ENCODE results near the gene ABCG5.

ABCG5 gene

DNA sequence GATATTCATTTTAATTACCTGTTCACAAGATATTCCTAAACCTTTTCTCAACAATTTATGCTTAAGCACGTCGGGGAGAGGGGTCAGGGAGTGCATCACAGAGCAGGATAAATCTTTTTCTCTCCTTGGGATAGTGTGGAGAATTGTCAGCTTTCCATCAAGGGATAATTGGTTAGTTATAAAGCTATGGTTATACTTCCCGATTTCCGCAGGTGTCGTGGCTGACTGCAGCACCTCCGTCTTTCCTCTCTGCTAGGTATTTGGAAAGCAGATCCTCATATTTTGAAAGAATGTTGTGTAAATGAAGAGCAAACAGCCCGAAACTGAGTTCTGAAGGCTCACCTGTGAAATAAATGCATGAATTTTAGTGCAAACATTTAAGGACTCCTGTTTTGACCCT, 64.0 kb downstream of the ABCG5 start:
- Histone ChIP-seq H4K8ac (ENCODE audit: low read depth, low read length) (no peak overlapping the region), H3K4me1 (ENCODE audit: control insufficient read depth, low read depth, low read length) (no peaks in the 10 kb centered on the region), H3K56ac (ENCODE audit: low read length) (no peak overlapping the region), H2BK120ac (ENCODE audit: low read depth, low read length) (no peak overlapping the region), H3K4ac (ENCODE audit: low read depth, low read length) (no peak overlapping the region), H3K9ac (ENCODE audit: low read length) (peak overlapping the region; percentile 74), H2BK15ac (replicated peaks; ENCODE audit: low read depth) (no peak overlapping the region), H2AK5ac (ENCODE audit: low read length) (no peak overlapping the region), H3K23ac (ENCODE audit: low read length) (no peak overlapping the region), H3K79me1 (ENCODE audit: low read length) (no peaks in the 10 kb centered on the region), H4K5ac (ENCODE audit: low read length) (no peak overlapping the region), H3K4me3 (ENCODE audit: low read length) (no peak overlapping the region), H2BK5ac (ENCODE audit: low read length) (no peak overlapping the region), H3K27ac (ENCODE audit: low read depth, low read length) (no peak overlapping the region), H3K79me2 (ENCODE audit: control insufficient read depth, insufficient read depth, low read length) (no peaks in the 10 kb centered on the region), H3K27me3 (ENCODE audit: insufficient read depth, low read length, poor library complexity) (no peaks in the 10 kb centered on the region), H3K4me2 (ENCODE audit: low read length) (peak overlapping the region; percentile 65), H3K36me3 (ENCODE audit: control insufficient read depth, insufficient read depth, low read length) (no peaks in the 10 kb centered on the region), H3K18ac (ENCODE audit: low read length) (no peak overlapping the region)
- DNase-seq, result no peak
- no CpG with 5 or more reads among the region's 7 CpGs for WGBS (ENCODE audit: extremely low coverage, insufficient coverage, low lambda C conversion rate)

DNA sequence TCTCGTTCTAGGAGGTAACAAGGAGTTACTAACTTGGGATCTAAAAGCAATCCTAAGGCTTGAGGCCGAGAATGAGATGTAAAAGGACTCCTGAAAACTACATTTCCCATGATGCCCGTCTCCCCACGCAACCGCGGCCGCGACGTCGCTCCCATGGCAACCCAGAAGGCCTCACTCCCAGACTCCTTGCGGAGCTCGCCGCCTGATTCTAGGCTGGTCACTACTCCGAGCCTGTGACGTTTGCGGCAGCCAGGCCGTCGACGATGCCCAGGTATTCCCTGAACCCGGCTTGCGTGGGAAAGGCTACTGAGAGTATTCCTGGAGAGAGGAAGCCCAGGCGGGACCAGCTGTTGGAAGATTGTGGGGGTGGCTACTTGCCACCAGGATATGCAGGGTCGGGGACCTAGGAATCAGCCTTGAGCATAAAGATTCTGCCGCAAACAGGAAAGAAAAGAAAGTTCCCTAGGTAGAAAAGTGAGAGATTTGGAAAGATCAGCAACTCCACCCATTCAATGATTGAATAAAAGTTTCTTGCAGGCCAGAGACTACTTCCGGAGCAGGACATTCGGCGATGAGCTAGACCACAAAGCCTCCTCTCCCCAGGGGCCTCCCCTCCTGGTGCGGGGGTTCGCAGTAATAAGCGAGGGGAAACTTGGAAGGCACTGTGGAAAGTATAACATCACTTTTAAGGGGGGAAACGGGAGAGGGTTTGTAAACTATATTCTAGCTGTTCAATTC, 64.6 kb downstream of the ABCG5 start, which contains the start of gene DYNC2LI1:
Gene DYNC2LI1 (plus strand): TSS at position 164 of the 738 bp plus-strand sequence. CDS start 100 bp downstream, at position 264.
- H3K4me3 ChIP-seq (ENCODE audit: low read length), result peak within 1 kb of the TSS; percentile 78
- H3K9ac ChIP-seq (ENCODE audit: low read length), result peak within 1 kb of the TSS; percentile 74
- no peak within 1 kb of the TSS for H3K18ac ChIP-seq (ENCODE audit: low read length)
- peak within 1 kb of the TSS; percentile 85 for H3K56ac ChIP-seq (ENCODE audit: low read length)
- H2BK15ac ChIP-seq (replicated peaks; ENCODE audit: low read depth), result no peak within 1 kb of the TSS
- peak; percentile 97 for DNase-seq
- no peaks in the 10 kb centered on the region for H3K79me1 ChIP-seq (ENCODE audit: low read length)
- H3K4me2 ChIP-seq (ENCODE audit: low read length), result peak within 1 kb of the TSS; percentile 65
- no CpG with 5 or more reads among the region's 31 CpGs for WGBS (ENCODE audit: extremely low coverage, insufficient coverage, low lambda C conversion rate)
- no peak within 1 kb of the TSS for H3K4ac ChIP-seq (ENCODE audit: low read depth, low read length)
- H2BK5ac ChIP-seq (ENCODE audit: low read length), result no peak within 1 kb of the TSS
- H4K8ac ChIP-seq (ENCODE audit: low read depth, low read length), result peak within 1 kb of the TSS; percentile 82
- H3K27ac ChIP-seq (ENCODE audit: low read depth, low read length), result peak within 1 kb of the TSS; percentile 56
- no peak within 1 kb of the TSS for H4K5ac ChIP-seq (ENCODE audit: low read length)
- no peak within 1 kb of the TSS for H2BK120ac ChIP-seq (ENCODE audit: low read depth, low read length)
- H2AK5ac ChIP-seq (ENCODE audit: low read length), result no peak within 1 kb of the TSS
- no peaks in the 10 kb centered on the region for H3K36me3 ChIP-seq (ENCODE audit: control insufficient read depth, insufficient read depth, low read length)
- H3K4me1 ChIP-seq (ENCODE audit: control insufficient read depth, low read depth, low read length), result no peaks in the 10 kb centered on the region
- no peaks in the 10 kb centered on the region for H3K79me2 ChIP-seq (ENCODE audit: control insufficient read depth, insufficient read depth, low read length)
- no peaks in the 10 kb centered on the region for H3K27me3 ChIP-seq (ENCODE audit: insufficient read depth, low read length, poor library complexity)
- no peak within 1 kb of the TSS for H3K23ac ChIP-seq (ENCODE audit: low read length)

DNA sequence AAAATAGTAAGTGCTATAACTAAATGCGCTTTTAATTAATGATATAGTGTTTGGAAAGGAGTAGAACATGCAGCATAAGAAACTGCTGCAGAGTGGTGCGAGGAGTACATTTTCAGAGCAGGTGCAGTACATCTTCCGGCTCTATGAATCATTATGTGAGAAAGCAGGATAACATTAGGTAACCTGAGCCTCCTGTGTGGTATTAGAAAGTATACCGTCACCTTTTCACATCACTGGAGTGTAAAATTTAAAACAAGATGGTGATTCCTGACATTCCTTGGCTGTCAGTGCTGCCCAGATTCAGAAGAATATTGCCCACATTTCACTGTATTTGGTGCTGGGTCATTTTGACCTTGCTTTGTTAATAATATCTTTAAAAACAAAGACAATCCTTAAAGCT, 72.6 kb downstream of the ABCG5 start:
- Histone ChIP-seq H2BK15ac (replicated peaks; ENCODE audit: low read depth) (no peak overlapping the region), H3K23ac (ENCODE audit: low read length) (no peak overlapping the region), H2BK5ac (ENCODE audit: low read length) (no peak overlapping the region), H3K56ac (ENCODE audit: low read length) (no peak overlapping the region), H3K79me1 (ENCODE audit: low read length) (no peaks in the 10 kb centered on the region), H3K36me3 (ENCODE audit: control insufficient read depth, insufficient read depth, low read length) (no peaks in the 10 kb centered on the region), H4K5ac (ENCODE audit: low read length) (no peak overlapping the region), H3K27ac (ENCODE audit: low read depth, low read length) (no peak overlapping the region), H3K27me3 (ENCODE audit: insufficient read depth, low read length, poor library complexity) (no peaks in the 10 kb centered on the region), H3K4me3 (ENCODE audit: low read length) (no peak overlapping the region), H2BK120ac (ENCODE audit: low read depth, low read length) (no peak overlapping the region), H2AK5ac (ENCODE audit: low read length) (no peak overlapping the region), H3K4me1 (ENCODE audit: control insufficient read depth, low read depth, low read length) (no peaks in the 10 kb centered on the region), H3K79me2 (ENCODE audit: control insufficient read depth, insufficient read depth, low read length) (no peaks in the 10 kb centered on the region), H3K18ac (ENCODE audit: low read length) (no peak overlapping the region), H4K8ac (ENCODE audit: low read depth, low read length) (no peak overlapping the region), H3K4me2 (ENCODE audit: low read length) (no peak overlapping the region), H3K9ac (ENCODE audit: low read length) (no peak overlapping the region), H3K4ac (ENCODE audit: low read depth, low read length) (no peak overlapping the region)
- no peak for DNase-seq
- no CpG with 5 or more reads among the region's 4 CpGs for WGBS (ENCODE audit: extremely low coverage, insufficient coverage, low lambda C conversion rate)

DNA sequence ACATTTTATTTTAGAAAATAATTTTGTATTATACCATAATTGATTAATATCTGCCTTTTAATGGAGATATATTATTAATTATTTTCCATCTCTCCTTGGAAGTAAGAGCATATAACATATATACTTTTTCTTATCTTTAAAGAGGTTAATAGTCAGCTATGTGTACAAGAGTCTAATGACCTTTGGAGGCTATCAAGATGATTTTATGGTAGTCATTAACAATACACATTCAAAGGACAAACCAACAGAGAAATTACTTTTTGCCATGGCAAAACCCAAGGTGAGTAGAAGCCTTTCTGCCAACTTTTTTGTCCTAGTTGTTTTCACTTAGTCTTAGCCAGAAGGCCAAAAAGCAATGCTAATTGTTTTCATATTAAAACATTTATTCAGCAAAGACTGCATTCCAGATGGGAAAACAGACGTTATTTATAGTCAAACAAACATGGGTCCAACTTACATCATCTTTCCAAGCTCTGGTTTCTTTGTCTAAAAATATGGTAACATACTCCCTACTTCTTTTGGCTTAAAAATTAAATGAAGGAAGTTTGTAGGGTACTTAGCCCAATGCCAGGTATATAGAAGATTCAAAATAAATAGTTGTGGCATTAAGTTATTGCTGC, 74.4 kb downstream of the ABCG5 start:
- Histone ChIP-seq H2BK15ac (replicated peaks; ENCODE audit: low read depth) (no peak overlapping the region), H3K79me1 (ENCODE audit: low read length) (no peaks in the 10 kb centered on the region), H3K4me2 (ENCODE audit: low read length) (no peak overlapping the region), H3K9ac (ENCODE audit: low read length) (no peak overlapping the region), H3K23ac (ENCODE audit: low read length) (no peak overlapping the region), H2AK5ac (ENCODE audit: low read length) (no peak overlapping the region), H3K79me2 (ENCODE audit: control insufficient read depth, insufficient read depth, low read length) (no peaks in the 10 kb centered on the region), H4K5ac (ENCODE audit: low read length) (no peak overlapping the region), H3K27ac (ENCODE audit: low read depth, low read length) (no peak overlapping the region), H3K27me3 (ENCODE audit: insufficient read depth, low read length, poor library complexity) (no peaks in the 10 kb centered on the region), H3K18ac (ENCODE audit: low read length) (no peak overlapping the region), H3K36me3 (ENCODE audit: control insufficient read depth, insufficient read depth, low read length) (no peaks in the 10 kb centered on the region), H3K56ac (ENCODE audit: low read length) (no peak overlapping the region), H3K4me1 (ENCODE audit: control insufficient read depth, low read depth, low read length) (no peaks in the 10 kb centered on the region), H4K8ac (ENCODE audit: low read depth, low read length) (no peak overlapping the region), H3K4ac (ENCODE audit: low read depth, low read length) (no peak overlapping the region), H2BK5ac (ENCODE audit: low read length) (no peak overlapping the region), H3K4me3 (ENCODE audit: low read length) (no peak overlapping the region), H2BK120ac (ENCODE audit: low read depth, low read length) (no peak overlapping the region)
- DNase-seq, result no peak
- WGBS (ENCODE audit: extremely low coverage, insufficient coverage, low lambda C conversion rate), result no CpG with 5 or more reads among the region's 1 CpG

DNA sequence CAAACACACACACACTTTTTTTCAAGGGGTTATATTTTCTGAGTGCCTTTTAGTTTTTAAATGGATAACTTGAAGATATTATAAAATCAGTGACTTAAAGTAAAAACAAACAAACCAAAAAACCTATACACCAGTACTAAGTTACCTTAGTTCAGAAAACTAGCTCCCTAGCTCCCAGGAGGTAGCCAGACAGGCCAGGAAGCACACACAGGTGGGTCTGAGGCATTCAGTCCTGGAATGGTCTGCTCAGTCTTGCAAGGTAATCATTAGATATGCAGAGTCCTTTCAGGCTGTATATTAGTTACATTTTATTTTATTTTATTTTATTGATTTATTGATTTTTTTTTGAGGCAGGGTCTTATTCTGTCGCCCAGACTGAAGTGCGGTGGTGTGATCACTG, 75.5 kb downstream of the ABCG5 start:
- H3K4me2 ChIP-seq (ENCODE audit: low read length), result no peak overlapping the region
- no peak overlapping the region for H2BK5ac ChIP-seq (ENCODE audit: low read length)
- no peak overlapping the region for H2BK15ac ChIP-seq (replicated peaks; ENCODE audit: low read depth)
- H4K8ac ChIP-seq (ENCODE audit: low read depth, low read length), result no peak overlapping the region
- no peak overlapping the region for H3K56ac ChIP-seq (ENCODE audit: low read length)
- H3K4ac ChIP-seq (ENCODE audit: low read depth, low read length), result no peak overlapping the region
- H3K27me3 ChIP-seq (ENCODE audit: insufficient read depth, low read length, poor library complexity), result no peaks in the 10 kb centered on the region
- no peaks in the 10 kb centered on the region for H3K36me3 ChIP-seq (ENCODE audit: control insufficient read depth, insufficient read depth, low read length)
- H3K4me3 ChIP-seq (ENCODE audit: low read length), result no peak overlapping the region
- H4K5ac ChIP-seq (ENCODE audit: low read length), result no peak overlapping the region
- H3K79me2 ChIP-seq (ENCODE audit: control insufficient read depth, insufficient read depth, low read length), result no peaks in the 10 kb centered on the region
- H2BK120ac ChIP-seq (ENCODE audit: low read depth, low read length), result no peak overlapping the region
- no peak overlapping the region for H3K23ac ChIP-seq (ENCODE audit: low read length)
- no peaks in the 10 kb centered on the region for H3K79me1 ChIP-seq (ENCODE audit: low read length)
- H3K9ac ChIP-seq (ENCODE audit: low read length), result no peak overlapping the region
- no peak overlapping the region for H2AK5ac ChIP-seq (ENCODE audit: low read length)
- no peaks in the 10 kb centered on the region for H3K4me1 ChIP-seq (ENCODE audit: control insufficient read depth, low read depth, low read length)
- WGBS (ENCODE audit: extremely low coverage, insufficient coverage, low lambda C conversion rate), result no CpG with 5 or more reads among the region's 2 CpGs
- DNase-seq, result no peak
- H3K27ac ChIP-seq (ENCODE audit: low read depth, low read length), result no peak overlapping the region
- no peak overlapping the region for H3K18ac ChIP-seq (ENCODE audit: low read length)
